OCI-LY7 (cell line): Measurements from ENCODE around the gene SHC2.

ENCODE experiments used
- CTCF ChIP-seq: fragments of 200-600 bp; sonication (generic); conservative IDR thresholded peaks from 2 replicates; pipeline ENCODE4 v1.5.1; 2014; ENCODE audit warnings: mild to moderate bottlenecking, antibody characterized with exemption, low read length, moderate library complexity, mixed read lengths
- EZH2phosphoT487 ChIP-seq: fragments of 200-600 bp; sonication (generic); IDR thresholded peaks from 2 replicates; pipeline ENCODE4 v1.6.1; 2018; ENCODE audit warnings: low read depth, borderline replicate concordance, mild to moderate bottlenecking, mixed run types, antibody characterized with exemption, low read length, moderate library complexity, mixed read lengths

DNA sequence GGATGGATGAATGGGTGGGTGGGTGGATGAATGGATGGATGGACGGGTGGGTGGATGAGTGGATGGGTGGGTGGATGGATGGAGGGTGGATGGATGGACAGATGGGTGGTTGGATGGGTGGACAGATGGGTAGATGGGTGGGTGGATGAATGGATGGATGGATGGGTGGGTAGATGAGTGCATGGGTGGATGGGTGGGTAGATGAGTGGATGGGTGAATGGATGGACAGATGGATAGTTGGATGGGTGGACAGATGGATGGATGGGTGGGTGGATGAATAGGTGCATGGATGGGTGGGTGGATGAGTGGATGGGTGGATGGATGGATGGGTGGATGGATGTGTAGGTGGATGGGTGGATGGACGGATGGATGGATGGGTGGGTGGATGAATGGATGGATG, 17.8 kb downstream of the SHC2 start:
- TF ChIP-seq CTCF (no peak), EZH2phosphoT487 (no peak)
